ENCODE data around the gene HIPK2.

The HIPK2 gene

DNA sequence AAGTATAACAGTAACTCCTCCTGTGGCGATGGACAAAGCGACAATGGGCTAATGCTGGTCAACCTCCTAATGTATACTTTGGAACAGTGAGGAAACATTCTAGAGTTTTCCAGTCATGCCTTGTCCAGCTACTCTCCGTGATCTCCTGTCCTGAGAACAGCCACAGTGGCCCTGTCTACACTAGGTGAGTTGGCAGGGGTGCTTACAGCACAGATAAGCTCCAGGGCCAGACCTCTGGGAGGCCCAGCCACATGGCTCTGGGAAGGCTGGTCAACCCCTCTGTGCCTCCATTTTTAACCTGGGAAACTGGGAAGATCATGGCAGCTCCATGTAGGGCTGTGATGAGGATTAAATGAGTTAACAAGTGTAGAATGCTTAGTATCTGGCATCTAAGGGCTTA is 197.4 kb downstream of the HIPK2 start:
- DNase-seq = no peak

- no peak for DNase-seq
Observed at GRCh38 chr7:139576179-139576973, 201.4 kb downstream of the HIPK2 start.

GRCh38 chr7:139575338-139575680 is 202.5 kb downstream of the HIPK2 start:
- DNase-seq = no peak

GRCh38 chr7:139574618-139575337 is 203.0 kb downstream of the HIPK2 start:
- no peak for DNase-seq

GRCh38 chr7:139573871-139574270 is 203.9 kb downstream of the HIPK2 start:
- DNase-seq = no peak

GRCh38 chr7:139572704-139573385 is 205.0 kb downstream of the HIPK2 start:
- DNase-seq = no peak

GRCh38 chr7:139572071-139572470 is 205.7 kb downstream of the HIPK2 start:
- no peak for DNase-seq

- no peak for DNase-seq
Observed at GRCh38 chr7:139571651-139572050, 206.1 kb downstream of the HIPK2 start.

DNA sequence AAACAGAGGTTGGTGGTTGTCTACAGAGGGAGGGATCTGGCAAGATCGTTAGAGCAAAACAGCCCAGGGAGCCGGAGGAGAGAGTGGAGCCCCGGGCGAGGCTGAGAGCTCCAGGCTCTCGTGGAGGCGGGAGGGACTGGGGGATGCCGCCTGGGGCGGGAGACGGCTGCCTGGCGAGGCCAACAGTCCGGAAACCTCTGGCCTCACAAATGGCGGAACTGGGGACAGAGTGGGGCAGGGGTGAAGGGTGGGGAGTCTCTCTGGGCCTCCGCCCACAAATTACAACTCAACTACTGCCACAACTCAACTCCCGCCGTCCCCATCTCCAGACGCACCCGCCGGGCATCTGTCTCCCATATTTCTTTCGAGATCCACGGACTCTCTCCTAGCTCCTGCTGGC is 206.6 kb downstream of the HIPK2 start:
- DNase-seq = no peak

DNA sequence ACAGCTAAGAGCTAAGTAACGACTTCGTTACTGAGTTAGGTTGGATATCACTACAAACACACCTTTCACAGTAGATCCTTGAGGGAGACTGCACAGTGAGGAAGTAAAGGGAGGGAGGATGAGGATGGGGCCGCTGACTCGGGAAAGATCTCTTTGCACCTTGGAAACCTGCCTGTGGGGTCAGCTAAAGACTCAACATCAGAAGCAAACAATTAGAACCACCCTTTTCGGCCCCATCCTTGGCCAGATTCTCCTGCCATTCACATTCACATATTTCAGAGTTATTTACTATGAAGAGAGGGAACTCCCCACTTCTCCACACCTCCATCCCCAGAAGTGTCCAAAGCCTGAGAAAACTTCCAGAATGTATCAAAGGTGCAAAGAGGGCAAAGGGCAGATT is 207.2 kb downstream of the HIPK2 start:
- DNase-seq = no peak

GRCh38 chr7:139570119-139570518 is 207.7 kb downstream of the HIPK2 start:
- DNase-seq = no peak

DNA sequence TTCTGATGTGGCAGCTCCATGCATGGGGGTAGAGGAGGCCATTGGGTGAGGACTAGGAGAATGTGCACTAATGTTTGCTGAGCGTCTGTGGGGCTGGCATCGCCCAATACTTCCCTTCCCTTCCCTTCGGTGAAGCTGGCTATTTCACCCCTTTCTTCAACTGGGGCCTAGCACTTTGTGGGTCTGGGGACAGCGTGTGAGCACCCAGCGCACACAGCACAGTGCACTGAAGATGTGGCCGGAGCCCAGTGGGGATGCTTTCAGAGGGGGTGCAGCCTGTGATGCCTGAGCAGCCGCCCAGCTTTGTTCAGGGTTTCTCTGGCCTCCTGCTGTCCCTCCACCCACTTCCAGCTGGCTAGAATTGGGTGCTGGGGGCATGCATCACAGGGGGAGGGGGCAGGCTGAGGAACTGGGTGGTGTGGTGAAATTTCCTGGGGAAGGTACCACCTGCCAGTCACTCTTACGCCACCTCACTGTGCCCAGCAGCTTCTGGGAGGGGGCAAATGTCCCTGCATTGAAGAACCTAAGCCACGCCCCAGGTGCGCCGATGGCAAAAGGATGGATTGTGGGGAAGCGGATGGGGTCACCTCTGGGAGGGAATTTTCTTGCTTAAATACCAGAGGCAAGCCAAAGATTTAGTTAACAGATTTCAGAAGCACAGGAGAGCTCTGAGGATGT is 208.8 kb downstream of the HIPK2 start:
- no peak for DNase-seq

- no peak for DNase-seq
Observed at GRCh38 chr7:139568346-139568675, 209.5 kb downstream of the HIPK2 start.

DNA sequence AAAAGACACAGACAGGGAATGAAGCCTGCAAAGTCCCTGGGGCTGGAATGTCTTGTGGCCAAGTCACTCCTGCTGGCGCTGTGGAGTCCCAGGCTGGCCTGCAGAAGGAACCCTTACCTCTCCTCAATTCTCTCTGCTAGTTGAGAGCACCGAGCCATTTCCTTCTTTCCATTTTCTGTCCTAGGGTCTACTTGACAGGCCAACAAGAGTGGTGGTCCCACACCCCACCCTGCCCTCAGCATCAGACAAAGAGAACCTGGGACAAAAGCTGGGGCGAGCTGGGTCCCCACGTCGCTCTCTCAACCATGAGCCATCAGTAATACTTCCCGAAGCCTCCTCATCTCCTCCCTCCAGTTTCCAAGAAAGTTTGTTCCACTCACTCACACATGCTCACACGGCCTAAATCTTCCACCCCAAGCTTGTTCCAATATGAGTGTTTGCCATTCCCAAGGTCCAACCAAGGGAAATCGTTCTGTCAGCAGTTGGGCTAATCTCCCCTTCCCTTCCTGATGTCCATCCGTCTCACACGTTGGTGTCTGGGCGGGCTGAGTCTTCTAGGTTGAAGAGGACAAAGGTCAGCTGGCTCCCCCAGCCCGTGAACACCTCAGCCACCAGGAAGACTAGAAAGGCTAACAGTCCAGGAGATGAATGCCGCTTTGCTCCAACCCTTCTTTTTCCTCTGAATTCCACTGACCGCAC is 210.0 kb downstream of the HIPK2 start:
- DNase-seq = no peak

GRCh38 chr7:139566736-139567646 is 210.8 kb downstream of the HIPK2 start:
- no peak for DNase-seq

- no peak for DNase-seq
Observed at GRCh38 chr7:139566075-139566474, 211.7 kb downstream of the HIPK2 start.

GRCh38 chr7:139563856-139564255 is 213.9 kb downstream of the HIPK2 start:
- no peak for DNase-seq

GRCh38 chr7:139562961-139563565 is 214.7 kb downstream of the HIPK2 start:
- no peak for DNase-seq

DNA sequence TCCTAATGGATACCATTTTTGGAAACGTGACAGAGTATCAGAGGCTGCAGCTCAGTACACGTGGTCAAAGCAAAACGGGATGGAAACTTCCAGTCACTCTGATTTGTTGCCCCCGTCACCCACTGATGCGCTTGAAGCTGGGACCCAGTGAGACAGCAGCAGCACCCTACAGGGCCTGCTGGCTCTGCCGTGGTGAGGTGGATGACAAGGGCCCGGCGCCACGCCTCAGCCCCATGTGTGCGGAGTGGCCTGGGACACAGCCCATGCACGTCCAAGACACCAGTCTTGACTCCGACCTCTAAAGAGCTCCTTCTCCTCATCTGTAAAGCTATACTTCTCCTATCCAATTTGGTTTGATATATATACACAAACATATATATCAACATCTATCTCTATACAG is 215.3 kb downstream of the HIPK2 start:
- no peak for DNase-seq

- DNase-seq = no peak
Observed at GRCh38 chr7:139560678-139561077, 217.1 kb downstream of the HIPK2 start.

GRCh38 chr7:139560199-139560598 is 217.6 kb downstream of the HIPK2 start:
- no peak for DNase-seq
